Activated T-cell treated with anti-CD3 and anti-CD28 coated beads, Interleukin-2, amount 50 U/mL, for 72 hours (primary cell): ENCODE data around the gene IRAK3. TPM values are rescaled to one million over a fixed set of nuclear protein-coding genes. Genes with fewer than 3 reads are reported as not detected.
A peak's percentile ranks its signal among the peaks of the same experiment; 100 is the strongest.

Source experiments
- ATAC-seq, 2 donors: fragments of 150-1000 bp; cut with Tn5 transposase; replicated peaks in 1 of 2; 2 replicates each; pipeline ENCODE4 v1.10.0; 2021; ENCODE audit warnings: moderate library complexity in 2 of 2, mild to moderate bottlenecking in 1 of 2
- DNase-seq, 2 donors: peaks; one replicate each; pipeline ENCODE4 v3.0.0; 2021 to 2022; ENCODE audit warnings: mixed read lengths in 1 of 2
- H3K27ac Mint-ChIP-seq: one replicate; pipeline ENCODE4 v1.8.0; 2022; ENCODE audit warnings: mild to moderate bottlenecking, moderate library complexity, mixed read lengths
- H3K27me3 Mint-ChIP-seq: one replicate; pipeline ENCODE4 v1.8.0; 2022; ENCODE audit warnings: low read depth, mixed read lengths
- H3K36me3 Mint-ChIP-seq, 2 donors: one replicate each; pipeline ENCODE4 v1.8.0; 2022; ENCODE audit warnings: mixed read lengths in 2 of 2, mild to moderate bottlenecking in 1 of 2; ENCODE audit not compliant: insufficient read depth in 2 of 2
- H3K4me1 Mint-ChIP-seq: one replicate; pipeline ENCODE4 v1.8.0; 2022; ENCODE audit warnings: low read depth, mixed read lengths
- H3K4me3 Mint-ChIP-seq, 2 donors: one replicate each; pipeline ENCODE4 v1.8.0; 2022; ENCODE audit warnings: mild to moderate bottlenecking in 2 of 2, mixed read lengths in 2 of 2, moderate library complexity in 2 of 2
- H3K9me3 Mint-ChIP-seq, 2 donors: one replicate each; pipeline ENCODE4 v1.8.0; 2022; ENCODE audit warnings: mixed read lengths in 2 of 2
- total RNA-seq, 2 donors: library from RNA; stranded (reverse); gene quantifications; one replicate each; pipeline ENCODE4 v1.2.3, GENCODE V29; 2022

IRAK3 gene
- total RNA-seq, 2 donors from 2014 or later: 1.2 to 1.3 TPM

- no peak for ATAC-seq
These were observed 79.5 kb downstream of the IRAK3 start for GRCh38 chr12:66268562-66268961.

DNA sequence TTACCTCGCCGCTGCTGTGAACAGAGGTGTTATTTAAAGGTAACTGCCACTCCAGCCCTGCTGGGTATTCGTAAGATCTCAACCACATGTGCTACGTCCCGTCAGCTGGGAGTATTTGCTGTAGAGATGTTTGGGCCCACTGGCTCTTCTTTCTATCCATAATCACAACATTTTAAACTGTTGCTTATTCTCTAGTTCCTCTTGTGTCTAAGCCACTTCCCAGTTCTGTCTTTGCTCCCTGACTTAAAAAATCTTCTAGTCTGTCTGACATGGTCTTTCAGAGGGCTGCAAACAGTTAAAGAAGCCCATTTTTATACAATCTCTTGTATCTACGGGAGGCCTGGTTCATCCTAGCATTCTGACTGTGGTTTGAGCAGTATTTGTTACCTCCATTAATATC is 80.1 kb downstream of the IRAK3 start:
- H3K27ac Mint-ChIP-seq: no peak overlapping the region
- no peak for DNase-seq
- no peaks in the 10 kb centered on the region for H3K4me1 Mint-ChIP-seq
- H3K4me3 Mint-ChIP-seq: no peak overlapping the region
- no peaks in the 10 kb centered on the region for H3K9me3 Mint-ChIP-seq
- H3K27me3 Mint-ChIP-seq: no peaks in the 10 kb centered on the region
- no peaks in the 10 kb centered on the region for H3K36me3 Mint-ChIP-seq
- ATAC-seq: no peak

More at GRCh38 chr12:66268562-66268961, 79.5 kb downstream of the IRAK3 start:
- no peak for DNase-seq
- Mint-ChIP-seq H3K9me3 (no peaks in the 10 kb centered on the region), H3K27me3 (no peaks in the 10 kb centered on the region), H3K36me3 (no peaks in the 10 kb centered on the region), H3K27ac (no peak overlapping the region), H3K4me3 (no peak overlapping the region), H3K4me1 (no peaks in the 10 kb centered on the region)

- DNase-seq: peak; percentile 5 to 13
- H3K36me3 Mint-ChIP-seq: no peaks in the 10 kb centered on the region
- no peak overlapping the region for H3K27ac Mint-ChIP-seq
- no peak overlapping the region for H3K4me3 Mint-ChIP-seq
- H3K4me1 Mint-ChIP-seq: peaks cover 3% of the 10 kb centered on the region
- ATAC-seq: peak; percentile 50 to 53
- H3K27me3 Mint-ChIP-seq: no peaks in the 10 kb centered on the region
- H3K9me3 Mint-ChIP-seq: no peaks in the 10 kb centered on the region
These were observed 80.9 kb downstream of the IRAK3 start for GRCh38 chr12:66269757-66270383.

DNA sequence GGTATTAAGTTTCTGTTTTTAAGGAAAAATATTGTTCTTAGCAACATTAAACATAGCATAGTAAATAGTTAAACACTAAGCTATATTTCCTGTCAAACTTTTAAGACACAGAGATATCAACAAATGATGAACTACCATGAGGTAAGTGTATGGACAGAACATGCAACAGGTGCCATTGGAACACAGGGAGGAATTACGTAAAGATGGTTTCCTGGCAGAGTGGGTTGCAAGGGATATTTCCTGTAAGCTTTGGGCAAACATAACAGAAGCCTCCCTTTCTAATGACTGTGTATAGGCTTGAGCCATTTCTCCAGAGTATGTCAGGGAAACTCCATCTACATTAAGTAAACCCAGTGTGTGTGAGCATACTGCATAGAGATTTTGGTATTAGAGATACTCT is 81.6 kb downstream of the IRAK3 start:
- Mint-ChIP-seq H3K9me3 (no peaks in the 10 kb centered on the region), H3K27me3 (no peaks in the 10 kb centered on the region), H3K4me3 (no peak overlapping the region), H3K36me3 (no peaks in the 10 kb centered on the region), H3K4me1 (peaks cover 10% of the 10 kb centered on the region), H3K27ac (no peak overlapping the region)
- DNase-seq: no peak
- no peak for ATAC-seq

- ATAC-seq (no peak), DNase-seq (no peak)
- H3K27me3 Mint-ChIP-seq: no peaks in the 10 kb centered on the region
- H3K4me3 Mint-ChIP-seq: no peak overlapping the region
- H3K27ac Mint-ChIP-seq: no peak overlapping the region
- no peaks in the 10 kb centered on the region for H3K36me3 Mint-ChIP-seq
- peaks cover 19% of the 10 kb centered on the region for H3K4me1 Mint-ChIP-seq
- no peaks in the 10 kb centered on the region for H3K9me3 Mint-ChIP-seq
These were observed 83.6 kb downstream of the IRAK3 start for GRCh38 chr12:66272650-66273049.

DNA sequence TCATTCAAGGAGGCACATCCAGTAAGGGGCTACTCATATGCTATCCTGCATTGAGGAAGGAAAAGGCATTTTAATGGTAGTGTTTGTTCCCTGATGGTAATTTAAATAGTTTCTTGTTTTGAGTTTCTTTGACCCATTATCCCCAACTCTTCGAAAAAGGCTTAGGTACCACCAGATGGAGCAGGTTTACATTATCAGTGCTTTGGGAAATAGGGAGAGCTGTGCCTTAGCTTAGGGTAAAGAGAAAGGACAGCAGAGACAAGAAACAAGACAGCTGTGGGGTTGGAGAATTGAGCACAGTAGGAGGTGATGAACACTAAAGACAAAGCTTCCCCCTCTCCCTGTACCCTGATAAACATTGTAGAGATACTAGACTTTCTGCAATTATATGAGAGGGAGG is 84.1 kb downstream of the IRAK3 start:
- Mint-ChIP-seq H3K4me3 (no peak overlapping the region), H3K4me1 (peaks cover 19% of the 10 kb centered on the region), H3K9me3 (no peaks in the 10 kb centered on the region), H3K27me3 (no peaks in the 10 kb centered on the region), H3K36me3 (no peaks in the 10 kb centered on the region), H3K27ac (no peak overlapping the region)
- no peak for ATAC-seq
- DNase-seq: no peak

DNA sequence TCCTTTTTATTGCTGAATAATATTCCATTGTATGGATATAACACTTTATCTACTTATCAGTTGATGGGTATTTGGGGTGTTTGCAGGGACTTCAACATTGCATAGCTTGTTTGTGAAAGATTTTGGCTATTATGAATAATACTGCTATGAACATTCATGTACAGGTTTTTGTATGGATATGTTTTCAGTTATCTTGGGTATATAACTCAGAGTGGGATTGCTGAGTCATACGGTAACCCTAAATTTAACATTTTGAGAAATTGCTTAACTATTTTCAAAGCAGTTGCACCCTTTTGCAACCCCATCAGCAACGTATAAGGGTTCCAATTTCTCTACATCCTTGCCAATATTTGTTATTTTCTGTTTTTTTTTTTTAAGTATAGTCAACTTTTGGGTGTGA is 86.0 kb downstream of the IRAK3 start:
- Mint-ChIP-seq H3K4me3 (no peak overlapping the region), H3K27ac (peak overlapping the region; percentile 83), H3K27me3 (no peaks in the 10 kb centered on the region), H3K36me3 (no peaks in the 10 kb centered on the region), H3K4me1 (peaks cover 31% of the 10 kb centered on the region), H3K9me3 (no peaks in the 10 kb centered on the region)
- DNase-seq (no peak), ATAC-seq (peak; percentile 58 to 81)

DNA sequence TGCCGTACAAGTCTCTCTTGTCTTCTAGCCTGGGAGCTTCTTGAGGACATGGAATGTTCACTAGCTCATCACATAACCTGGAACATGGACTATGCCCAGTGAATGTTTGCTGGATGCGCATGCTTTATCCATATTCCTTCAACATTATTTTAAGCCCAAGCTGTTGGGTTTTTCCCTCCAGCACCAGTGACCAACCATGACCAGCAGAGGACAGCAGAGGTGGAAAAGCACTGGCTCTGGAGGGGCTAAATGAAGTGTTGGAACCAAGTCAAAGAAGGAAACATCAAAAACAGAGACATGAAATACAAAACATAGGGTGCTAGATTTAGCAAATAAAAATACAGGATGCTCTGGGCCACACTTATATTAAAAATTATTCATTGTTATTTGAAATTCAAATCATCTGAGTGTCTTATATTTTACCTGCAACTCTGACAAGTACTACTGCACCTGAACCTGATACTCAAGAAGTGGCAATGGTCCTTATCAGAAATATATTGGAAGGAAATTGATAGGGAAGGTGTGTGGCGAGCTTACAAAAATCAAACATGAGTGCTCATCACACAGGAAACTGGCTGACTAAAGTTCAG is 90.2 kb downstream of the IRAK3 start:
- Mint-ChIP-seq H3K27ac (no peak overlapping the region), H3K36me3 (peaks cover 6 to 11% of the 10 kb centered on the region in 2 donors), H3K4me1 (peaks cover 39% of the 10 kb centered on the region), H3K4me3 (no peak overlapping the region), H3K9me3 (peaks cover 7% of the 10 kb centered on the region in 2 donors), H3K27me3 (no peaks in the 10 kb centered on the region)
- peak; percentile 29 to 35 for DNase-seq
- peak; percentile 50 to 54 for ATAC-seq

GRCh38 chr12:66280561-66280960 is 91.5 kb downstream of the IRAK3 start:
- DNase-seq (no peak), ATAC-seq (no peak)
- Mint-ChIP-seq H3K9me3 (peaks cover 7% of the 10 kb centered on the region in 2 donors), H3K4me3 (no peak overlapping the region), H3K36me3 (peaks cover 6 to 11% of the 10 kb centered on the region in 2 donors), H3K27ac (no peak overlapping the region), H3K27me3 (no peaks in the 10 kb centered on the region), H3K4me1 (peaks cover 32% of the 10 kb centered on the region)

DNA sequence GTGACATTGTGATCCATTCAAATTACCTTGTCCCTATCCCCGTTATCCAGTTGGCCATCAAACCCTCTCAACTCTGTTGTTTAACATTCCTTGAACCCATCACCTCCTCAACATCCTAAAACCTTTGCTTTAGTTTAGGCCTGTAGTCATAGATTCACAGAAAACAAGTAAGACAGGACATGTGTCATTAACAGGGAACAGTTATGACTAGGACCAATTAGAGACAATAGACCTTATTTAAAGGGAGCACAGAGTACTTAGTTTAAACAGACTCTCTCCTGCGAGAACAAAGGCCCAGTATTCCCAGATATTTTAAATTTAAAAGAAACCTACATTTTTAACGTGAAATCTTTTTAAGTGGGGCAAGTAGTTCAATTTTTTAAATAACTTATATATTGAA is 93.2 kb downstream of the IRAK3 start:
- Mint-ChIP-seq H3K4me1 (peaks cover 36% of the 10 kb centered on the region), H3K9me3 (peaks cover 7% of the 10 kb centered on the region in 2 donors), H3K27ac (no peak overlapping the region), H3K4me3 (no peak overlapping the region), H3K36me3 (peaks cover 6 to 11% of the 10 kb centered on the region in 2 donors), H3K27me3 (no peaks in the 10 kb centered on the region)
- ATAC-seq (no peak), DNase-seq (no peak)

- peaks cover 0 to 4% of the 10 kb centered on the region in 2 donors for H3K36me3 Mint-ChIP-seq
- no peaks in the 10 kb centered on the region for H3K27me3 Mint-ChIP-seq
- DNase-seq (no peak), ATAC-seq (no peak)
- H3K9me3 Mint-ChIP-seq: peaks cover 1 to 2% of the 10 kb centered on the region in 2 donors
- H3K4me3 Mint-ChIP-seq: peak overlapping the region; percentile 3 to 27
- peak overlapping the region; percentile 47 for H3K27ac Mint-ChIP-seq
- peaks cover 65% of the 10 kb centered on the region for H3K4me1 Mint-ChIP-seq
These were observed 98.3 kb downstream of the IRAK3 start for GRCh38 chr12:66287275-66287674.

GRCh38 chr12:66288121-66288520 is 99.1 kb downstream of the IRAK3 start:
- Mint-ChIP-seq H3K27me3 (no peaks in the 10 kb centered on the region), H3K4me1 (peaks cover 65% of the 10 kb centered on the region), H3K36me3 (peaks cover 0 to 3% of the 10 kb centered on the region in 2 donors), H3K27ac (peak overlapping the region; percentile 20), H3K4me3 (peak overlapping the region; percentile 3 to 52), H3K9me3 (peaks cover 1 to 2% of the 10 kb centered on the region in 2 donors)
- ATAC-seq (peak; percentile 81 to 86), DNase-seq (peak; percentile 39 to 46)

DNA sequence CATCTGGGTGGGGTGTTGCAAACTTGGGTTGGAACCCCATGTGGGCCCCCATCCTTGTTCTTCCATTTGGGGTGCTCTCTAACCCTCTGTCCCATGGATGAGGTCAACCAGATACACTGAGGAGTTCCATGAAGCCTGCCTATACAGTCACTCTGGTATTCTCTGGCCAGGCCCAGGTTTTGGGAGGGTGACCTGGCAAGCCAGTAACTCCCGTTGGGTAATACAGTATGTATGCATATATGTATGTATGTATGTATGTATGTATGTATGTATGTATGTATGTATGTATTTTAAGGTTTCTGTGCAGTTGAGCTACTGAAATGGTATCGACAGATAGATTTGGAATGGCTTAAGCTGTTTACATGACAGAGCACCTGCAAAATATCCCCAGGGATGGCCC is 100.5 kb downstream of the IRAK3 start:
- H3K27me3 Mint-ChIP-seq: no peaks in the 10 kb centered on the region

More for the DNA sequence above, 100.5 kb downstream of the IRAK3 start:
- no peak overlapping the region for H3K27ac Mint-ChIP-seq
- H3K4me3 Mint-ChIP-seq: no peak overlapping the region
- peaks cover 61% of the 10 kb centered on the region for H3K4me1 Mint-ChIP-seq
- H3K36me3 Mint-ChIP-seq: peaks cover 1 to 3% of the 10 kb centered on the region in 2 donors
- DNase-seq: no peak
- H3K9me3 Mint-ChIP-seq: peaks cover 2 to 3% of the 10 kb centered on the region in 2 donors
- ATAC-seq: no peak
